Measurements from ENCODE around the gene ABCB11. TPM values are rescaled to one million over a fixed set of nuclear protein-coding genes. Genes with fewer than 3 reads are reported as not detected.
"Not testable (repeated sequence)": the region's sequence is repeated elsewhere in the genome, so short reads cannot be mapped to it uniquely, and the experiment has no call there.

ABCB11 gene
- total RNA-seq, result not detected

GRCh38 chr2:169031202-169031601 is at the start of gene ABCB11:
Gene ABCB11 (minus strand): TSS chr2:169031324. CDS start chr2:169018125, 13,199 bp downstream.
- peaks cover 2% of the 10 kb centered on the region for H3K4me1 Mint-ChIP-seq
- DNase-seq, result no peak
- no peak within 1 kb of the TSS for H3K4me3 Mint-ChIP-seq
- no peaks in the 10 kb centered on the region for H3K36me3 Mint-ChIP-seq
- H3K27me3 Mint-ChIP-seq, result no peaks in the 10 kb centered on the region
- no peak within 1 kb of the TSS for H3K27ac Mint-ChIP-seq
- H3K9me3 Mint-ChIP-seq, result peaks cover 6% of the 10 kb centered on the region

GRCh38 chr2:169080250-169081069 is 49.3 kb upstream of the ABCB11 start:
- Mint-ChIP-seq H3K4me1 (peaks cover 2% of the 10 kb centered on the region), H3K4me3 (no peak overlapping the region), H3K27ac (no peak overlapping the region), H3K36me3 (no peaks in the 10 kb centered on the region), H3K9me3 (peaks cover under 1% of the 10 kb centered on the region), H3K27me3 (no peaks in the 10 kb centered on the region)
- no peak for DNase-seq

- Mint-ChIP-seq H3K36me3 (peaks cover 3% of the 10 kb centered on the region), H3K9me3 (peaks cover 7% of the 10 kb centered on the region), H3K27ac (no peak overlapping the region), H3K27me3 (no peaks in the 10 kb centered on the region), H3K4me1 (peaks cover 11% of the 10 kb centered on the region), H3K4me3 (no peak overlapping the region)
- DNase-seq, result no peak
Observed at GRCh38 chr2:169077674-169078240, 46.6 kb upstream of the ABCB11 start.

GRCh38 chr2:169073963-169074751 is 43.0 kb upstream of the ABCB11 start:
- no peak overlapping the region for H3K4me3 Mint-ChIP-seq
- H3K9me3 Mint-ChIP-seq, result peaks cover 8% of the 10 kb centered on the region
- no peak for DNase-seq
- H3K4me1 Mint-ChIP-seq, result peaks cover 22% of the 10 kb centered on the region
- H3K36me3 Mint-ChIP-seq, result peaks cover 3% of the 10 kb centered on the region
- peak overlapping the region; percentile 57 for H3K27ac Mint-ChIP-seq
- H3K27me3 Mint-ChIP-seq, result peaks cover 7% of the 10 kb centered on the region

GRCh38 chr2:169073211-169073962 is 42.3 kb upstream of the ABCB11 start:
- Mint-ChIP-seq H3K4me1 (peaks cover 22% of the 10 kb centered on the region), H3K4me3 (no peak overlapping the region), H3K27me3 (peaks cover 7% of the 10 kb centered on the region), H3K9me3 (peaks cover 8% of the 10 kb centered on the region), H3K36me3 (peaks cover 3% of the 10 kb centered on the region), H3K27ac (peak overlapping the region; percentile 57)
- no peak for DNase-seq

- no peak overlapping the region for H3K4me3 Mint-ChIP-seq
- H3K36me3 Mint-ChIP-seq, result peaks cover 3% of the 10 kb centered on the region
- H3K27ac Mint-ChIP-seq, result no peak overlapping the region
Observed at GRCh38 chr2:169072163-169072925, 41.2 kb upstream of the ABCB11 start.

GRCh38 chr2:169071455-169071854 is 40.3 kb upstream of the ABCB11 start:
- peaks cover 7% of the 10 kb centered on the region for H3K27me3 Mint-ChIP-seq
- DNase-seq, result no peak
- peaks cover 3% of the 10 kb centered on the region for H3K36me3 Mint-ChIP-seq
- no peak overlapping the region for H3K4me3 Mint-ChIP-seq
- H3K9me3 Mint-ChIP-seq, result peaks cover 8% of the 10 kb centered on the region
- no peak overlapping the region for H3K27ac Mint-ChIP-seq
- peaks cover 22% of the 10 kb centered on the region for H3K4me1 Mint-ChIP-seq

More at GRCh38 chr2:169072163-169072925, 41.2 kb upstream of the ABCB11 start:
- peaks cover 7% of the 10 kb centered on the region for H3K27me3 Mint-ChIP-seq
- H3K9me3 Mint-ChIP-seq, result peaks cover 8% of the 10 kb centered on the region
- no peak for DNase-seq
- H3K4me1 Mint-ChIP-seq, result peaks cover 22% of the 10 kb centered on the region

- Mint-ChIP-seq H3K27me3 (peaks cover 7% of the 10 kb centered on the region), H3K9me3 (peaks cover 7% of the 10 kb centered on the region), H3K27ac (no peak overlapping the region), H3K4me3 (no peak overlapping the region), H3K36me3 (peaks cover 3% of the 10 kb centered on the region), H3K4me1 (peaks cover 22% of the 10 kb centered on the region)
- no peak for DNase-seq
Observed at GRCh38 chr2:169069833-169070232, 38.7 kb upstream of the ABCB11 start.

GRCh38 chr2:169069341-169069740 is 38.2 kb upstream of the ABCB11 start, which contains the start of gene DHRS9:
Gene DHRS9 (plus strand): TSS chr2:169069563. CDS start chr2:169081582, 12,019 bp downstream.
- peaks cover 7% of the 10 kb centered on the region for H3K9me3 Mint-ChIP-seq
- H3K4me3 Mint-ChIP-seq, result no peak within 1 kb of the TSS
- H3K36me3 Mint-ChIP-seq, result peaks cover 3% of the 10 kb centered on the region
- peaks cover 22% of the 10 kb centered on the region for H3K4me1 Mint-ChIP-seq
- no peak within 1 kb of the TSS for H3K27ac Mint-ChIP-seq
- no peak for DNase-seq
- H3K27me3 Mint-ChIP-seq, result peaks cover 7% of the 10 kb centered on the region

GRCh38 chr2:169066897-169067296 is 35.8 kb upstream of the ABCB11 start:
- Mint-ChIP-seq H3K9me3 (no peaks in the 10 kb centered on the region), H3K27ac (no peak overlapping the region), H3K36me3 (no peaks in the 10 kb centered on the region), H3K27me3 (peaks cover 7% of the 10 kb centered on the region), H3K4me1 (peaks cover 3% of the 10 kb centered on the region), H3K4me3 (no peak overlapping the region)
- DNase-seq, result no peak

- Mint-ChIP-seq H3K9me3 (no peaks in the 10 kb centered on the region), H3K4me1 (peaks cover 3% of the 10 kb centered on the region), H3K27me3 (peaks cover 3% of the 10 kb centered on the region), H3K36me3 (no peaks in the 10 kb centered on the region), H3K4me3 (no peak overlapping the region), H3K27ac (no peak overlapping the region)
- DNase-seq, result no peak
Observed at GRCh38 chr2:169065864-169066517, 34.9 kb upstream of the ABCB11 start.

- no peaks in the 10 kb centered on the region for H3K36me3 Mint-ChIP-seq
- H3K27me3 Mint-ChIP-seq, result peaks cover 3% of the 10 kb centered on the region
- DNase-seq, result no peak
- H3K4me1 Mint-ChIP-seq, result peaks cover 3% of the 10 kb centered on the region
- no peaks in the 10 kb centered on the region for H3K9me3 Mint-ChIP-seq
- no peak overlapping the region for H3K27ac Mint-ChIP-seq
- H3K4me3 Mint-ChIP-seq, result no peak overlapping the region
Observed at GRCh38 chr2:169065422-169065821, 34.3 kb upstream of the ABCB11 start.

GRCh38 chr2:169064199-169064598 is 33.1 kb upstream of the ABCB11 start:
- H3K27me3 Mint-ChIP-seq, H3K27ac Mint-ChIP-seq: not testable (repeated sequence)

More at GRCh38 chr2:169064199-169064598, 33.1 kb upstream of the ABCB11 start:
- DNase-seq, H3K4me3 Mint-ChIP-seq, H3K9me3 Mint-ChIP-seq, H3K36me3 Mint-ChIP-seq, H3K4me1 Mint-ChIP-seq: not testable (repeated sequence)
